Endothelial cell of umbilical vein (primary cell): Measurements from ENCODE around the gene RTN4IP1. TPM values are rescaled to one million over a fixed set of nuclear protein-coding genes. Genes with fewer than 3 reads are reported as not detected.

ENCODE experiments used
- BruUV-seq: library from RNA; stranded (reverse); fragments of 400-500 nt; replicated peaks from 2 replicates; lab custom pipeline; 2021; lab: Mats Ljungman, UMichigan
- CTCF ChIA-PET: fragments of 300-600, 350-600 bp; sonication (Branson Sonifier 250); formaldehyde crosslinking; loops from one replicate; lab custom pipeline; 2021; ENCODE audit warnings: antibody characterized with exemption, inconsistent platforms; lab: Charles Lee
- POLR2A ChIA-PET: fragments of 300-600, 350-600 bp; sonication (Branson Sonifier 250); formaldehyde crosslinking; loops from one replicate; lab custom pipeline; 2021; ENCODE audit warnings: antibody characterized with exemption, inconsistent platforms; lab: Charles Lee
- DNase-seq: peaks from one replicate; pipeline ENCODE4 v3.0.0-alpha.2; 2011; ENCODE audit warnings: low read depth, low spot score
- FAIRE-seq: peaks from 2 replicates; lab custom pipeline; 2011; peaks lifted over from hg19 to GRCh38; lab: Jason Lieb, UNC
- H2AFZ ChIP-seq: 2 replicates; pipeline ENCODE4 v1.6.0; 2012; ENCODE audit warnings: low read depth, low read length, control low read depth, inconsistent platforms
- H3K27ac ChIP-seq: 2 replicates; pipeline ENCODE4 v1.5.1; 2011; ENCODE audit warnings: low read depth, mild to moderate bottlenecking, control low read depth, low read length, moderate library complexity; ENCODE audit not compliant: insufficient read depth
- H3K27me3 ChIP-seq, 2 experiments: 2 replicates each; pipeline versions ENCODE4 v1.6.0 to v1.6.1; 2011; ENCODE audit warnings: low read length in 2 of 2, mixed read lengths in 1 of 2; ENCODE audit not compliant: control insufficient read depth in 2 of 2, insufficient read depth in 2 of 2
- H3K36me3 ChIP-seq, 2 experiments: 2 replicates in 1 of 2; 3 replicates in 1 of 2; pipeline ENCODE4 v1.5.1; 2011; ENCODE audit warnings: low read length in 2 of 2, mild to moderate bottlenecking in 1 of 2, moderate library complexity in 1 of 2; ENCODE audit not compliant: control insufficient read depth in 2 of 2, insufficient read depth in 2 of 2; ENCODE audit errors: extremely low read depth in 1 of 2
- H3K4me1 ChIP-seq: 3 replicates; pipeline ENCODE4 v1.5.1; 2011; ENCODE audit warnings: mild to moderate bottlenecking, low read length; ENCODE audit not compliant: control insufficient read depth, insufficient read depth; ENCODE audit errors: extremely low read depth
- H3K4me2 ChIP-seq: 2 replicates; pipeline ENCODE4 v1.6.1; 2011; ENCODE audit warnings: low read length, control low read depth, mixed read lengths; ENCODE audit not compliant: insufficient read depth
- H3K4me3 ChIP-seq, 3 experiments: fragments of 200-600 bp in 1 of 3; sonication (generic), shearing (Covaris generic) in 1 of 3; replicated peaks in 1 of 3; 2 replicates each; pipeline ENCODE4 v1.5.1; 2011 to 2016; ENCODE audit warnings: control low read depth in 3 of 3, low read length in 3 of 3, mild to moderate bottlenecking in 2 of 3, inconsistent platforms in 1 of 3, low read depth in 1 of 3, moderate library complexity in 1 of 3; ENCODE audit not compliant: insufficient read depth in 1 of 3
- H3K79me2 ChIP-seq: 2 replicates; pipeline ENCODE4 v1.6.0; 2012; ENCODE audit warnings: low read length, inconsistent platforms; ENCODE audit not compliant: control insufficient read depth, insufficient read depth
- H3K9ac ChIP-seq: replicated peaks from 2 replicates; pipeline ENCODE3; 2011; ENCODE audit warnings: low read length, control low read depth; ENCODE audit not compliant: insufficient read depth; ENCODE audit errors: extremely low read depth
- H3K9me1 ChIP-seq: replicated peaks from 3 replicates; pipeline ENCODE4 v1.6.0; 2011; ENCODE audit warnings: mild to moderate bottlenecking, low read length; ENCODE audit not compliant: control insufficient read depth, insufficient read depth; ENCODE audit errors: extremely low read depth
- H3K9me3 ChIP-seq: replicated peaks from 2 replicates; pipeline ENCODE4 v1.5.1; 2012; ENCODE audit warnings: low read length, inconsistent platforms; ENCODE audit not compliant: control insufficient read depth, insufficient read depth
- H4K20me1 ChIP-seq: replicated peaks from 2 replicates; pipeline ENCODE3; 2011; ENCODE audit warnings: mild to moderate bottlenecking, low read length; ENCODE audit not compliant: control insufficient read depth, insufficient read depth; ENCODE audit errors: extremely low read depth
- CTCF ChIP-seq, 2 donors: IDR thresholded peaks; 1 replicate in 1 of 2; 2 replicates in 1 of 2; pipeline ENCODE4 v1.5.1; 2011; ENCODE audit warnings: low read length in 2 of 2, mild to moderate bottlenecking in 2 of 2, moderate library complexity in 2 of 2, control low read depth in 1 of 2, inconsistent platforms in 1 of 2, low read depth in 1 of 2; ENCODE audit not compliant: insufficient read depth in 1 of 2; ENCODE audit errors: extremely low read depth in 1 of 2
- EZH2 ChIP-seq: IDR thresholded peaks from 2 replicates; pipeline ENCODE4 v1.6.1; 2012; ENCODE audit warnings: borderline replicate concordance, low read depth, mild to moderate bottlenecking, moderate library complexity, low read length, inconsistent platforms; ENCODE audit not compliant: severe bottlenecking
- FOS ChIP-seq: IDR thresholded peaks from 2 replicates; pipeline ENCODE4 v1.6.1; 2011; ENCODE audit warnings: mild to moderate bottlenecking, low read length, moderate library complexity, borderline replicate concordance; ENCODE audit not compliant: insufficient read depth
- GATA2 ChIP-seq: IDR thresholded peaks from 2 replicates; pipeline ENCODE4 v1.7.0; 2011; ENCODE audit warnings: low read depth, mild to moderate bottlenecking, moderate library complexity, mixed read lengths, low read length; ENCODE audit not compliant: insufficient read length, insufficient read depth
- JUN ChIP-seq: IDR thresholded peaks from 2 replicates; pipeline ENCODE4 v1.6.1; 2011; ENCODE audit warnings: borderline replicate concordance, low read depth; ENCODE audit not compliant: insufficient read length, insufficient read depth
- MAX ChIP-seq: IDR thresholded peaks from 2 replicates; pipeline ENCODE4 v1.6.1; 2011; ENCODE audit not compliant: insufficient read depth, insufficient read length
- MYC ChIP-seq: IDR thresholded peaks from one replicate; pipeline ENCODE4 v1.6.1; 2011; ENCODE audit warnings: mild to moderate bottlenecking, low read depth, low read length
- POLR2A ChIP-seq: IDR thresholded peaks from 2 replicates; pipeline ENCODE4 v1.6.1; 2012; ENCODE audit warnings: low read depth, mild to moderate bottlenecking, control low read depth, low read length
- POLR2AphosphoS5 ChIP-seq: IDR thresholded peaks from 2 replicates; pipeline ENCODE4 v1.6.1; 2012; ENCODE audit warnings: low read depth, mild to moderate bottlenecking, control low read depth, low read length, moderate library complexity; ENCODE audit not compliant: insufficient read depth
- dilution Hi-C: fragments of 300-500 bp; cut with MboI; formaldehyde crosslinking; loops from one replicate; pipeline ENCODE4 v1.15.0; 2019; ENCODE audit warnings: low sequenced_read_pairs; ENCODE audit not compliant: extremely low pct_ligation_motif_present
- intact Hi-C: fragments of 100-400 bp; cut with micrococcal nuclease; formaldehyde crosslinking; loops from one replicate; pipeline ENCODE4 v1.10.0; 2022
- polyA plus RNA-seq, 4 experiments: library from polyadenylated mRNA; depleted of rRNA in 3 of 4; stranded (reverse) in 3 of 4; unstranded in 1 of 4; fragments of >200 nt; gene quantifications; 2 replicates each; pipeline versions ENCODE4 v1.2.1 to v1.2.3, GENCODE V29; 2011 to 2012; ENCODE audit warnings: missing spikeins in 1 of 4
- total RNA-seq: library from RNA; stranded (reverse); gene quantifications from 2 replicates; pipeline ENCODE4 v1.2.3, GENCODE V29; 2021

The RTN4IP1 gene
- total and polyA plus RNA-seq, 2 donors (not counting 3 experiments of a cell fraction or from before 2014, with no cell fraction given), result 3.9 to 5.4 TPM

GRCh38 chr6:106539936-106540335, 89.4 kb downstream of the RTN4IP1 start:
- Histone ChIP-seq H4K20me1 (no peaks in the 10 kb centered on the region), H3K9ac (no peak overlapping the region), H3K9me1 (no peaks in the 10 kb centered on the region), H3K27me3 (no peaks in the 10 kb centered on the region), H3K4me1 (no peaks in the 10 kb centered on the region), H3K79me2 (no peaks in the 10 kb centered on the region), H3K4me2 (no peak overlapping the region), H3K9me3 (no peaks in the 10 kb centered on the region), H3K4me3 (no peak overlapping the region), H3K27ac (no peak overlapping the region), H2AFZ (no peak overlapping the region), H3K36me3 (no peaks in the 10 kb centered on the region)
- dilution Hi-C loops (no loop called here), intact Hi-C loops (no loop called here)
- FAIRE-seq, result no peak
- TF ChIP-seq MYC, result no peak
- no peak for TF ChIP-seq EZH2
- no peak for TF ChIP-seq FOS
- TF ChIP-seq POLR2AphosphoS5, result no peak
- no peak for TF ChIP-seq GATA2
- TF ChIP-seq POLR2A, result no peak
- POLR2A ChIA-PET, result no interaction called here
- BruUV-seq, result no TSS peak
- DNase-seq, result no peak
- CTCF ChIA-PET, result interaction anchor here (1.2 to 1.4 kb wide), 2 partner anchors 14 to 68 kb away, joined by 3 to 5 read pairs; no protein-coding TSS in a partner anchor

- POLR2A ChIA-PET, result no interaction called here
- Histone ChIP-seq H3K4me3 (no peak overlapping the region), H4K20me1 (no peaks in the 10 kb centered on the region), H2AFZ (no peak overlapping the region), H3K4me2 (no peak overlapping the region), H3K9me3 (no peaks in the 10 kb centered on the region), H3K9me1 (no peaks in the 10 kb centered on the region), H3K9ac (no peak overlapping the region), H3K4me1 (peaks cover 3% of the 10 kb centered on the region), H3K27me3 (no peaks in the 10 kb centered on the region), H3K36me3 (no peaks in the 10 kb centered on the region), H3K27ac (no peak overlapping the region), H3K79me2 (no peaks in the 10 kb centered on the region)
- FAIRE-seq, result no peak
- BruUV-seq, result no TSS peak
- intact Hi-C loops, result no loop called here
- CTCF ChIA-PET, result interaction anchor here (2.0 kb wide), 1 partner anchor 26 kb away, joined by 6 read pairs; no protein-coding TSS in a partner anchor
- dilution Hi-C loops, result no loop called here
- TF ChIP-seq CTCF (IDR thresholded peaks at IDR 0.05; ENCODE audit: extremely low read depth in 1 of 2, insufficient read depth in 1 of 2, low read depth in 1 of 2, low read length in 2 of 2), result no peak
- no peak for TF ChIP-seq FOS
- no peak for TF ChIP-seq MAX
- no peak for TF ChIP-seq EZH2
- TF ChIP-seq POLR2AphosphoS5, result no peak
- TF ChIP-seq MYC, result no peak
- TF ChIP-seq JUN, result no peak
- TF ChIP-seq POLR2A, result no peak
- no peak for TF ChIP-seq GATA2
- no peak for DNase-seq
Measured at GRCh38 chr6:106538145-106538544, 91.2 kb downstream of the RTN4IP1 start.
